IMR-90 (cell line): ENCODE results near the gene AKIRIN1. TPM values are rescaled to one million over a fixed set of nuclear protein-coding genes. Genes with fewer than 3 reads are reported as not detected.
A peak's percentile ranks its signal among the peaks of the same experiment; 100 is the strongest.

Experiments
- ATAC-seq: fragments of 200-7000 bp; cut with Tn5 transposase; 2 replicates; pipeline ENCODE4 v1.9.1; 2020; ENCODE audit warnings: low read depth, mild to moderate bottlenecking, moderate library complexity
- BruUV-seq: library from RNA; stranded (reverse); fragments of 400-500 nt; replicated peaks from 2 replicates; lab custom pipeline; 2021; lab: Mats Ljungman, UMichigan
- CTCF ChIA-PET: fragments of 300-600 bp; formaldehyde crosslinking; extraction: SDS; loops from one replicate; lab custom pipeline; 2021; ENCODE audit warnings: antibody characterized with exemption; lab: Yijun Ruan, JAX
- POLR2A ChIA-PET: fragments of 300-600 bp; sonication (Branson Sonifier 250); formaldehyde crosslinking; loops from one replicate; lab custom pipeline; 2022; ENCODE audit warnings: antibody characterized with exemption; ENCODE audit not compliant: unreplicated experiment; lab: Charles Lee
- DNase-seq: peaks from one replicate; pipeline ENCODE4 v3.0.0; 2013
- H2AFZ ChIP-seq: replicated peaks from 2 replicates; pipeline ENCODE3; 2013; ENCODE audit warnings: low read length, mild to moderate bottlenecking; ENCODE audit not compliant: poor library complexity
- H2AK5ac ChIP-seq: 2 replicates; pipeline ENCODE4 v1.6.1; 2013; ENCODE audit warnings: low read depth, low read length, inconsistent platforms
- H2AK9ac ChIP-seq: replicated peaks from 2 replicates; pipeline ENCODE3; 2013; ENCODE audit warnings: mild to moderate bottlenecking, low read depth, low read length, moderate library complexity; ENCODE audit not compliant: poor library complexity
- H2BK120ac ChIP-seq: 2 replicates; pipeline ENCODE4 v1.6.1; 2013; ENCODE audit warnings: low read depth, low read length, inconsistent platforms
- H2BK15ac ChIP-seq: 3 replicates; pipeline ENCODE4 v1.6.1; 2013; ENCODE audit warnings: low read depth, low read length, inconsistent platforms
- H2BK20ac ChIP-seq: 2 replicates; pipeline ENCODE4 v1.6.1; 2013; ENCODE audit warnings: low read depth, mild to moderate bottlenecking, inconsistent platforms, low read length, moderate library complexity
- H2BK5ac ChIP-seq: 2 replicates; pipeline ENCODE4 v1.6.1; 2013; ENCODE audit warnings: mild to moderate bottlenecking, low read depth, low read length, inconsistent platforms; ENCODE audit not compliant: poor library complexity, severe bottlenecking
- H3K14ac ChIP-seq: replicated peaks from 2 replicates; pipeline ENCODE4 v1.6.1; 2013; ENCODE audit warnings: low read depth, low read length, inconsistent platforms
- H3K18ac ChIP-seq: 2 replicates; pipeline ENCODE4 v1.6.1; 2013; ENCODE audit warnings: low read depth, low read length, control low read depth
- H3K23ac ChIP-seq: 2 replicates; pipeline ENCODE4 v1.6.1; 2013; ENCODE audit warnings: low read depth, low read length, inconsistent platforms
- H3K27ac ChIP-seq: 2 replicates; pipeline ENCODE4 v1.5.1; 2013; ENCODE audit warnings: mild to moderate bottlenecking, control low read depth, low read length; ENCODE audit not compliant: insufficient read depth
- H3K27me3 ChIP-seq: 2 replicates; pipeline ENCODE4 v1.6.1; 2013; ENCODE audit warnings: low read length; ENCODE audit not compliant: control insufficient read depth, insufficient read depth
- H3K36me3 ChIP-seq: 2 replicates; pipeline ENCODE4 v1.6.1; 2013; ENCODE audit warnings: low read length, mixed read lengths; ENCODE audit not compliant: control insufficient read depth, insufficient read depth
- H3K4ac ChIP-seq: 2 replicates; pipeline ENCODE4 v1.6.1; 2013; ENCODE audit warnings: low read depth, low read length, inconsistent platforms
- H3K4me1 ChIP-seq: 2 replicates; pipeline ENCODE4 v1.6.1; 2013; ENCODE audit warnings: low read length, mixed read lengths; ENCODE audit not compliant: control insufficient read depth, insufficient read depth
- H3K4me2 ChIP-seq: 2 replicates; pipeline ENCODE4 v1.6.1; 2013; ENCODE audit warnings: low read depth, mild to moderate bottlenecking, control low read depth, low read length, moderate library complexity
- H3K4me3 ChIP-seq: 2 replicates; pipeline ENCODE4 v1.5.1; 2013; ENCODE audit warnings: low read depth, mild to moderate bottlenecking, control low read depth, low read length, moderate library complexity; ENCODE audit not compliant: insufficient read depth
- H3K56ac ChIP-seq: 2 replicates; pipeline ENCODE4 v1.6.1; 2013; ENCODE audit warnings: low read length, inconsistent platforms; ENCODE audit not compliant: insufficient read depth; ENCODE audit errors: extremely low read depth
- H3K79me1 ChIP-seq, 2 experiments: 2 replicates each; pipeline ENCODE4 v1.6.1; 2013; ENCODE audit warnings: low read length in 2 of 2, inconsistent platforms in 1 of 2, low read depth in 1 of 2
- H3K9ac ChIP-seq: 2 replicates; pipeline ENCODE4 v1.6.1; 2013; ENCODE audit warnings: low read depth, low read length, control low read depth
- H3K9me1 ChIP-seq: 2 replicates; pipeline ENCODE4 v1.6.1; 2013; ENCODE audit warnings: low read length, inconsistent platforms; ENCODE audit not compliant: insufficient read depth
- H3K9me3 ChIP-seq: 2 replicates; pipeline ENCODE4 v1.6.1; 2013; ENCODE audit warnings: low read length; ENCODE audit not compliant: control insufficient read depth, insufficient read depth
- H4K20me1 ChIP-seq: 2 replicates; pipeline ENCODE4 v1.6.1; 2013; ENCODE audit warnings: low read length, inconsistent platforms; ENCODE audit not compliant: insufficient read depth
- H4K5ac ChIP-seq: 2 replicates; pipeline ENCODE4 v1.6.1; 2013; ENCODE audit warnings: mild to moderate bottlenecking, low read depth, low read length, control low read depth
- H4K8ac ChIP-seq, 2 experiments: 2 replicates each; pipeline ENCODE4 v1.6.1; 2013; ENCODE audit warnings: low read depth in 2 of 2, low read length in 2 of 2, control low read depth in 1 of 2, inconsistent platforms in 1 of 2
- H4K91ac ChIP-seq: 2 replicates; pipeline ENCODE4 v1.6.1; 2013; ENCODE audit warnings: low read depth, low read length, inconsistent platforms; ENCODE audit not compliant: insufficient read depth
- CEBPB ChIP-seq: IDR thresholded peaks from 2 replicates; pipeline ENCODE4 v1.6.1; 2012; ENCODE audit warnings: low read depth, low read length, improper control_type of control experiment
- CHD1 ChIP-seq: IDR thresholded peaks from 2 replicates; pipeline ENCODE4 v1.6.1; 2012; ENCODE audit warnings: low read depth, low read length, improper control_type of control experiment
- CTCF ChIP-seq: conservative IDR thresholded peaks from 2 replicates; pipeline ENCODE4 v1.5.1; 2012; ENCODE audit warnings: mild to moderate bottlenecking, low read depth, low read length, improper control_type of control experiment
- MXI1 ChIP-seq: IDR thresholded peaks from 2 replicates; pipeline ENCODE4 v1.6.1; 2012; ENCODE audit warnings: low read depth, mild to moderate bottlenecking, low read length, moderate library complexity, borderline replicate concordance
- NFE2L2 ChIP-seq: fragments of 150-350 bp; IDR thresholded peaks from 2 replicates; pipeline ENCODE4 v1.6.1; 2016; ENCODE audit warnings: low read depth, mild to moderate bottlenecking, low read length
- POLR2A ChIP-seq: IDR thresholded peaks from 2 replicates; pipeline ENCODE4 v1.6.1; 2012; ENCODE audit warnings: mild to moderate bottlenecking, low read depth, low read length
- RCOR1 ChIP-seq: IDR thresholded peaks from 2 replicates; pipeline ENCODE4 v1.6.1; 2012; ENCODE audit warnings: mild to moderate bottlenecking, low read length, improper control_type of control experiment; ENCODE audit not compliant: insufficient replicate concordance
- RFX5 ChIP-seq: IDR thresholded peaks from 2 replicates; pipeline ENCODE4 v1.8.0; 2012; ENCODE audit warnings: low read depth, mild to moderate bottlenecking, low read length, moderate library complexity
- WGBS, 2 experiments: methylation state at CpG; one replicate each; pipeline versions ENCODE4 v1.1.5 to v1.1.7; 2013; ENCODE audit warnings: missing lambda C conversion rate in 2 of 2; ENCODE audit not compliant: insufficient read length in 1 of 2; ENCODE audit errors: extremely low coverage in 2 of 2; 5-methylcytosine and 5-hydroxymethylcytosine counted together
- dilution Hi-C: fragments of 300-500 bp; cut with HindIII; formaldehyde crosslinking; loops from one replicate; pipeline ENCODE4 v1.14.3; 2018; ENCODE audit warnings: low sequenced_read_pairs; ENCODE audit not compliant: unreplicated experiment
- in situ Hi-C: fragments of 300-500 bp; cut with MboI; formaldehyde crosslinking; loops from 3 replicates; pipeline ENCODE4 v1.14.3; 2019; ENCODE audit warnings: low sequenced_read_pairs, inconsistent platforms, mixed read lengths
- intact Hi-C: fragments of 100-400 bp; cut with micrococcal nuclease; formaldehyde crosslinking; loops from 2 replicates; pipeline ENCODE4 v1.10.0; 2022
- polyA plus RNA-seq, 3 experiments: library from polyadenylated mRNA; depleted of rRNA; stranded (reverse); fragments of >200 nt; gene quantifications; 2 replicates each; pipeline ENCODE4 v1.2.3, GENCODE V29; 2012; ENCODE audit warnings: low replicate concordance in 1 of 3
- total RNA-seq: library from RNA; depleted of rRNA; stranded (reverse); fragments of >200 nt; gene quantifications from 2 replicates; pipeline ENCODE4 v1.2.3, GENCODE V29; 2012
- TF ChIP-seq, protein P1 (sequence below): fragments of 150-350 bp; IDR thresholded peaks from 2 replicates; pipeline ENCODE4 v1.6.1; 2016; ENCODE audit warnings: low read depth, mild to moderate bottlenecking, low read length, moderate library complexity, borderline replicate concordance

Gene AKIRIN1
- total and polyA plus RNA-seq, 2 of the 4 experiments (the other 2 are of a cell fraction) = 42.5 to 44.2 TPM

- no peak for DNase-seq
- POLR2A ChIA-PET = no interaction called here
- in situ Hi-C loops (no loop called here), dilution Hi-C loops (no loop called here), intact Hi-C loops (no loop called here)
- Histone ChIP-seq H3K4me2 (no peak overlapping the region), H2AFZ (peak overlapping the region; percentile 26), H3K9me1 (no peaks in the 10 kb centered on the region; the same call in 1 of the 2 replicates), H4K8ac (no peak overlapping the region), H3K4me3 (no peak overlapping the region), H2BK5ac (no peak overlapping the region), H4K20me1 (no peaks in the 10 kb centered on the region), H3K36me3 (no peaks in the 10 kb centered on the region), H2BK120ac (no peak overlapping the region), H2AK5ac (no peak overlapping the region), H3K9me3 (no peaks in the 10 kb centered on the region), H3K18ac (no peak overlapping the region), H2AK9ac (no peak overlapping the region), H3K23ac (no peak overlapping the region), H3K79me1 (no peaks in the 10 kb centered on the region), H3K27ac (no peak overlapping the region), H2BK15ac (no peak overlapping the region), H3K56ac (no peak overlapping the region), H3K4ac (no peak overlapping the region), H3K9ac (no peak overlapping the region), H4K5ac (no peak overlapping the region), H3K27me3 (no peaks in the 10 kb centered on the region), H3K4me1 (peaks cover 2% of the 10 kb centered on the region; the same call in 1 of the 2 replicates), H2BK20ac (no peak overlapping the region), H4K91ac (no peak overlapping the region), H3K14ac (no peak overlapping the region)
- no peak for ATAC-seq
- BruUV-seq = no TSS peak
- WGBS, 2 experiments = 100% methylated on average over 1 of the region's 4 CpGs; no CpG with 5 or more reads in 1 of the 2 experiments
- TF ChIP-seq MXI1 = no peak
- TF ChIP-seq CHD1 = no peak
- no peak for TF ChIP-seq NFE2L2
- no peak for TF ChIP-seq RFX5
- TF ChIP-seq, protein P1, sequence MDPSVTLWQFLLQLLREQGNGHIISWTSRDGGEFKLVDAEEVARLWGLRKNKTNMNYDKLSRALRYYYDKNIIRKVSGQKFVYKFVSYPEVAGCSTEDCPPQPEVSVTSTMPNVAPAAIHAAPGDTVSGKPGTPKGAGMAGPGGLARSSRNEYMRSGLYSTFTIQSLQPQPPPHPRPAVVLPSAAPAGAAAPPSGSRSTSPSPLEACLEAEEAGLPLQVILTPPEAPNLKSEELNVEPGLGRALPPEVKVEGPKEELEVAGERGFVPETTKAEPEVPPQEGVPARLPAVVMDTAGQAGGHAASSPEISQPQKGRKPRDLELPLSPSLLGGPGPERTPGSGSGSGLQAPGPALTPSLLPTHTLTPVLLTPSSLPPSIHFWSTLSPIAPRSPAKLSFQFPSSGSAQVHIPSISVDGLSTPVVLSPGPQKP = no peak
- no peak for TF ChIP-seq POLR2A
- no peak for TF ChIP-seq RCOR1
- no peak for TF ChIP-seq CTCF
- TF ChIP-seq CEBPB = no peak
- CTCF ChIA-PET = no interaction called here
Observed at GRCh38 chr1:38944547-38944946, 46.5 kb upstream of the AKIRIN1 start.
